Fibroblast of peridontal ligament (primary cell): ENCODE measurements around the gene CBX2.
A peak's percentile ranks its signal among the peaks of the same experiment; 100 is the strongest.
"Not testable (repeated sequence)": the region's sequence is repeated elsewhere in the genome, so short reads cannot be mapped to it uniquely, and the experiment has no call there.

ENCODE experiments used
- DNase-seq: peaks from one replicate; pipeline ENCODE4 v3.0.0-alpha.2; 2010; ENCODE audit errors: extremely low read depth

The CBX2 gene

GRCh38 chr17:79769570-79770506 lies 8.1 kb upstream of the CBX2 start:
- no peak for DNase-seq

- DNase-seq: no peak
Measured at GRCh38 chr17:79771276-79771675, 6.7 kb upstream of the CBX2 start.

- not testable (repeated sequence) for DNase-seq
Measured at GRCh38 chr17:79772726-79773125, 5.2 kb upstream of the CBX2 start.

GRCh38 chr17:79774561-79774975 lies 3.4 kb upstream of the CBX2 start:
- no peak for DNase-seq

- DNase-seq: no peak
Measured at GRCh38 chr17:79775632-79776031, 2.3 kb upstream of the CBX2 start.

GRCh38 chr17:79776376-79777119 lies 1.4 kb upstream of the CBX2 start:
- peak; percentile 16 for DNase-seq

- peak; percentile 27 for DNase-seq
Measured at GRCh38 chr17:79777120-79777893, 641 bp upstream of the CBX2 start.

- DNase-seq: no peak
Measured at GRCh38 chr17:79778504-79779083, 646 bp downstream of the CBX2 start.

- no peak for DNase-seq
Measured at GRCh38 chr17:79779084-79779529, 1.2 kb downstream of the CBX2 start.

GRCh38 chr17:79779661-79780365 lies 1.9 kb downstream of the CBX2 start:
- no peak for DNase-seq

GRCh38 chr17:79781012-79781650 lies 3.2 kb downstream of the CBX2 start:
- no peak for DNase-seq

GRCh38 chr17:79781736-79782575 lies 4.0 kb downstream of the CBX2 start:
- no peak for DNase-seq

GRCh38 chr17:79783891-79784290 lies 5.9 kb downstream of the CBX2 start:
- DNase-seq: no peak

- no peak for DNase-seq
Measured at GRCh38 chr17:79784353-79785016, 6.5 kb downstream of the CBX2 start.

- DNase-seq: no peak
Measured at GRCh38 chr17:79785017-79785899, 7.3 kb downstream of the CBX2 start.

- DNase-seq: no peak
Measured at GRCh38 chr17:79785900-79786810, 8.2 kb downstream of the CBX2 start.
